ENCODE measurements around the gene ZSCAN16.

Gene ZSCAN16

GRCh38 chr6:28125401-28125800 lies 992 bp downstream of the ZSCAN16 start:
- TF ChIP-seq, protein P1, sequence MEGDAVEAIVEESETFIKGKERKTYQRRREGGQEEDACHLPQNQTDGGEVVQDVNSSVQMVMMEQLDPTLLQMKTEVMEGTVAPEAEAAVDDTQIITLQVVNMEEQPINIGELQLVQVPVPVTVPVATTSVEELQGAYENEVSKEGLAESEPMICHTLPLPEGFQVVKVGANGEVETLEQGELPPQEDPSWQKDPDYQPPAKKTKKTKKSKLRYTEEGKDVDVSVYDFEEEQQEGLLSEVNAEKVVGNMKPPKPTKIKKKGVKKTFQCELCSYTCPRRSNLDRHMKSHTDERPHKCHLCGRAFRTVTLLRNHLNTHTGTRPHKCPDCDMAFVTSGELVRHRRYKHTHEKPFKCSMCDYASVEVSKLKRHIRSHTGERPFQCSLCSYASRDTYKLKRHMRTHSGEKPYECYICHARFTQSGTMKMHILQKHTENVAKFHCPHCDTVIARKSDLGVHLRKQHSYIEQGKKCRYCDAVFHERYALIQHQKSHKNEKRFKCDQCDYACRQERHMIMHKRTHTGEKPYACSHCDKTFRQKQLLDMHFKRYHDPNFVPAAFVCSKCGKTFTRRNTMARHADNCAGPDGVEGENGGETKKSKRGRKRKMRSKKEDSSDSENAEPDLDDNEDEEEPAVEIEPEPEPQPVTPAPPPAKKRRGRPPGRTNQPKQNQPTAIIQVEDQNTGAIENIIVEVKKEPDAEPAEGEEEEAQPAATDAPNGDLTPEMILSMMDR (IDR thresholded peaks at IDR 0.05; ENCODE audit: insufficient read depth, low read depth, low read length, missing control alignments): no peak
- H3K4me3 ChIP-seq (ENCODE audit: low read depth, low read length): peak overlapping the region; percentile 100
- no peak for DNase-seq (ENCODE audit: low read depth)

DNA sequence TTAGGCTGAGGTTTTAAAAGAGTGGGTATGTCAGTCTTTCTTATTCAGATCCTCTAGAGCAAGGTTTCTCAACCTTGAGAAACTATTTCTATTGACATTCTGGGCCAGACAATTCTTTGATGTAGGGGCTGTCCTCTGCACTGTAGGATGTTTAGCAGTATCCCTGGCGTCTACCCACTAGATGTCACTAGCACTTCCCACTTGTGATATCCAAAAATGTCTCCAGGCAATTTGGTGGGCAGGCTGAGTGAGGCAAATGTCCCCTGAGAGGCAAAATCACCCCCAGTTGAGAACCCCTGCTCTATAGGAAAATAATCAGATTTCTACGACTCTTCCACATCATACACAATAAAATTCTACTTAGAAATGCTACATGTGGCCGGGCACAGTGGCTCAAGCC lies 9.6 kb downstream of the ZSCAN16 start:
- peak; percentile 60 for DNase-seq (ENCODE audit: low read depth)
- TF ChIP-seq, protein P1 (IDR thresholded peaks at IDR 0.05; ENCODE audit: insufficient read depth, low read depth, low read length, missing control alignments): peak; percentile 45

GRCh38 chr6:28134716-28135115 lies 10.3 kb downstream of the ZSCAN16 start:
- TF ChIP-seq, protein P1 (IDR thresholded peaks at IDR 0.05; ENCODE audit: insufficient read depth, low read depth, low read length, missing control alignments): no peak
- DNase-seq (ENCODE audit: low read depth): no peak

More for the DNA sequence above, 9.6 kb downstream of the ZSCAN16 start:
- H3K4me3 ChIP-seq (ENCODE audit: low read depth, low read length): no peak overlapping the region

DNA sequence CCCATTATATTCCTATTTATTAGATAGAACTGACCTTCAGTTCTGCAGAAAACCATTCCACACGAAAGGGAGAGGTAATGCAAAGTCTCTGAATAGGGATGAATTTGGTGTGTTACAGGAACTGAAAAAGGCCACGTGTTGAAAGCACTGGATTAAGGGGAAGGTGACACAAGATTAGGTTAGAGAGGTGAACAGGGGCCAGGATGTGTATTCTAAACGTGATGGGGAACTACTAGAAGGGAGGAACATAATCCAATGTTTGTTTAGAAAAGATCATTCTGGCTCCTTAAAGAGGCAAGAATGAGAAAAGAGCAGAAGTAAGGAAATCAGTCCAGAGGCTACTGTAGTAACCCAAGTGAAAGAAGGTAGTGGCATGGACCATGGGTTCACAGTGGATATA lies 11.0 kb downstream of the ZSCAN16 start:
- peak; percentile 28 for DNase-seq (ENCODE audit: low read depth)
- H3K4me3 ChIP-seq (ENCODE audit: low read depth, low read length): peak overlapping the region; percentile 81
- TF ChIP-seq, protein P1 (IDR thresholded peaks at IDR 0.05; ENCODE audit: insufficient read depth, low read depth, low read length, missing control alignments): no peak

More at GRCh38 chr6:28134716-28135115, 10.3 kb downstream of the ZSCAN16 start:
- H3K4me3 ChIP-seq (ENCODE audit: low read depth, low read length): no peak overlapping the region

DNA sequence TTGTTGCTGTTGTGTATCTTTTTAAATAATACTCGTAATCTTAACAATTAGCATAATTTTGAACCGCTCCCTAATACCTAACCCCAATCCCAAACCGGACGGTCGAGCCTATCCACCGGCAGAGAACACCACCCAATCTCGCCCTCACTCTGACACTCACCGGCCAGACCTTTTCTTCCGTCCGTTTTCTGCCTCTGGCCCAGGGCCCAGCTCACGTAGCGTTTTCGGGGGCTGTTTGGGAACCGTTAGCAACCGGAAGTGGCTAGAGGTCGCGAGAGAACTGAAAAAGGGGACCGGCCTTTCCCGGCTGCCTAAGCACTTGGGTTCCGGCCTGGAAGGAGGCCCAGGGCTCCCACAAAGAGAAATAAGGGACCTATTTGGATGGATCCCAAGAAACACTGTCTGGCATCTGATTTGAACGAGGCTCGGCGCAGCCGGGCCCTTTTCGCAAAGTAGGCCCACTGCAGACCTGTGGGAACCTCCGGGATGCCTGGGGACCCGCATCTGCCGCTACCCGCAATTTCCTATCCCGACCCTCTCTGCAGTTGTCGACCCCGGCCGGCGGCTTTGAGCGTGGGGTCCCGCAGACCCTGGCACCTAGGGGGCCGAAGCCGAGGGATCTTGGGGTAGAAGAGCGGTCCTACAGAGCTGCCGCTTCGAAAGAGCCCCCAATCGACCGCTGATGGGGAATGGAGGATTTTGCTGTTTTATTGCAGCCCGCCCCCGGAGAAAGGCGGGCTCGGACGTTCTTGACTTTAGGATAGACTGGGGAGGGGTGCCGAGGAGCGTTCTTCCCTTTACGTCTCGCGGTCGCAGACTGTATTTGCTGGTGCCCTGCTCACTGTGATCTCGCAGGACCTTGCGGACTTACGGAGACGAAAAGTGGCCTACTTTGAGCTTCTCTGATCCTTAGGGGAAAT lies 12.4 kb downstream of the ZSCAN16 start:
- DNase-seq (ENCODE audit: low read depth): peak; percentile 96
- peak overlapping the region; percentile 81 for H3K4me3 ChIP-seq (ENCODE audit: low read depth, low read length)
- TF ChIP-seq, protein P1 (IDR thresholded peaks at IDR 0.05; ENCODE audit: insufficient read depth, low read depth, low read length, missing control alignments): no peak

- peak overlapping the region; percentile 81 for H3K4me3 ChIP-seq (ENCODE audit: low read depth, low read length)
- TF ChIP-seq, protein P1 (IDR thresholded peaks at IDR 0.05; ENCODE audit: insufficient read depth, low read depth, low read length, missing control alignments): no peak
- DNase-seq (ENCODE audit: low read depth): peak; percentile 74
These were observed 13.1 kb downstream of the ZSCAN16 start for GRCh38 chr6:28137505-28137981.

Data from GM12865 (cell line).